Astrocyte (in vitro differentiated cells and primary cell): ENCODE data around the gene ADNP. TPM values are rescaled to one million over a fixed set of nuclear protein-coding genes. Genes with fewer than 3 reads are reported as not detected.

Source experiments
- DNase-seq: peaks from one replicate; pipeline ENCODE4 v3.0.0-alpha.2; 2010; ENCODE audit warnings: low read depth
- FAIRE-seq: peaks from 2 replicates; lab custom pipeline; 2011; peaks lifted over from hg19 to GRCh38; lab: Jason Lieb, UNC
- H2AFZ ChIP-seq: 2 replicates; pipeline ENCODE4 v1.6.0; 2012; ENCODE audit warnings: low read depth, low read length, inconsistent platforms
- H3K27ac ChIP-seq: 2 replicates; pipeline ENCODE4 v1.5.1; 2011; ENCODE audit warnings: low read depth, low read length, inconsistent platforms
- H3K27me3 ChIP-seq: 2 replicates; pipeline ENCODE4 v1.6.0; 2011; ENCODE audit warnings: low read length, inconsistent platforms; ENCODE audit not compliant: insufficient read depth
- H3K36me3 ChIP-seq: 2 replicates; pipeline ENCODE4 v1.5.1; 2011; ENCODE audit warnings: low read length, inconsistent platforms; ENCODE audit not compliant: insufficient read depth
- H3K4me1 ChIP-seq: 2 replicates; pipeline ENCODE4 v1.5.1; 2011; ENCODE audit warnings: low read length, inconsistent platforms; ENCODE audit not compliant: insufficient read depth
- H3K4me2 ChIP-seq: 2 replicates; pipeline ENCODE4 v1.6.0; 2012; ENCODE audit warnings: low read length, inconsistent platforms
- H3K4me3 ChIP-seq: 2 replicates; pipeline ENCODE4 v1.5.1; 2011; ENCODE audit warnings: low read depth, mild to moderate bottlenecking, low read length, inconsistent platforms; ENCODE audit not compliant: insufficient read depth
- H3K79me2 ChIP-seq: 2 replicates; pipeline ENCODE4 v1.6.0; 2012; ENCODE audit warnings: mild to moderate bottlenecking, low read length, inconsistent platforms; ENCODE audit not compliant: insufficient read depth
- H3K9ac ChIP-seq: 2 replicates; pipeline ENCODE4 v1.6.0; 2012; ENCODE audit warnings: mild to moderate bottlenecking, low read length, inconsistent platforms
- H3K9me3 ChIP-seq: 2 replicates; pipeline ENCODE4 v1.5.1; 2012; ENCODE audit warnings: low read depth, mild to moderate bottlenecking, low read length, inconsistent platforms; ENCODE audit not compliant: insufficient read depth
- H4K20me1 ChIP-seq: 2 replicates; pipeline ENCODE4 v1.6.0; 2012; ENCODE audit warnings: low read length, inconsistent platforms; ENCODE audit not compliant: insufficient read depth
- H3K27ac Mint-ChIP-seq: one replicate; pipeline ENCODE4 v1.8.0; 2021; ENCODE audit warnings: mild to moderate bottlenecking, mixed read lengths; ENCODE audit not compliant: unreplicated experiment
- H3K27me3 Mint-ChIP-seq: one replicate; pipeline ENCODE4 v1.8.0; 2021; ENCODE audit warnings: low read depth, mixed read lengths; ENCODE audit not compliant: unreplicated experiment
- H3K36me3 Mint-ChIP-seq: one replicate; pipeline ENCODE4 v1.8.0; 2021; ENCODE audit warnings: low read depth, mixed read lengths; ENCODE audit not compliant: unreplicated experiment
- H3K4me1 Mint-ChIP-seq: one replicate; pipeline ENCODE4 v1.8.0; 2021; ENCODE audit warnings: low read depth, mixed read lengths; ENCODE audit not compliant: unreplicated experiment
- H3K4me3 Mint-ChIP-seq: one replicate; pipeline ENCODE4 v1.8.0; 2021; ENCODE audit warnings: mild to moderate bottlenecking, moderate library complexity, mixed read lengths; ENCODE audit not compliant: unreplicated experiment
- H3K9me3 Mint-ChIP-seq: one replicate; pipeline ENCODE4 v1.8.0; 2021; ENCODE audit warnings: mild to moderate bottlenecking, mixed read lengths; ENCODE audit not compliant: unreplicated experiment
- CTCF ChIP-seq: IDR thresholded peaks from 2 replicates; pipeline ENCODE4 v1.5.1; 2011; ENCODE audit warnings: low read depth, mild to moderate bottlenecking, inconsistent platforms, low read length, moderate library complexity; ENCODE audit not compliant: insufficient read depth
- EZH2 ChIP-seq: IDR thresholded peaks from 2 replicates; pipeline ENCODE4 v1.6.1; 2012; ENCODE audit warnings: mild to moderate bottlenecking, low read length, inconsistent platforms; ENCODE audit not compliant: insufficient read depth
- total RNA-seq: library from RNA; stranded (reverse); gene quantifications from 2 replicates; pipeline ENCODE4 v1.2.1, GENCODE V29; 2021

ADNP gene
- total RNA-seq, 1 donor from 2014 or later = 72.1 TPM

- Mint-ChIP-seq H3K4me1 (no peaks in the 10 kb centered on the region), H3K36me3 (peaks cover 4% of the 10 kb centered on the region), H3K27ac (no peak overlapping the region), H3K9me3 (no peaks in the 10 kb centered on the region), H3K27me3 (no peaks in the 10 kb centered on the region), H3K4me3 (no peak overlapping the region)
- Histone ChIP-seq H3K27ac (no peak overlapping the region), H3K4me1 (no peaks in the 10 kb centered on the region), H3K27me3 (no peaks in the 10 kb centered on the region), H3K36me3 (no peaks in the 10 kb centered on the region), H3K4me3 (no peak overlapping the region), H3K9me3 (no peaks in the 10 kb centered on the region), H2AFZ (no peak overlapping the region), H3K4me2 (no peak overlapping the region), H4K20me1 (no peaks in the 10 kb centered on the region), H3K79me2 (no peaks in the 10 kb centered on the region), H3K9ac (no peak overlapping the region)
- DNase-seq (no peak), FAIRE-seq (no peak)
- no peak for TF ChIP-seq EZH2
- TF ChIP-seq CTCF = no peak
Measured at GRCh38 chr20:50862546-50862945, 68.7 kb downstream of the ADNP start.

- DNase-seq = no peak
Measured at GRCh38 chr20:50861012-50861411, 70.2 kb downstream of the ADNP start.

More at GRCh38 chr20:50861012-50861411, 70.2 kb downstream of the ADNP start:
- H3K27me3 ChIP-seq = no peaks in the 10 kb centered on the region
- Mint-ChIP-seq H3K9me3 (no peaks in the 10 kb centered on the region), H3K4me3 (no peak overlapping the region), H3K36me3 (peaks cover 4% of the 10 kb centered on the region), H3K27ac (no peak overlapping the region), H3K27me3 (no peaks in the 10 kb centered on the region), H3K4me1 (peaks cover 3% of the 10 kb centered on the region)
- H4K20me1 ChIP-seq = peaks cover under 1% of the 10 kb centered on the region
- H3K27ac ChIP-seq = no peak overlapping the region
- no peak overlapping the region for H3K9ac ChIP-seq
- H3K36me3 ChIP-seq = no peaks in the 10 kb centered on the region
- H3K9me3 ChIP-seq = no peaks in the 10 kb centered on the region
- FAIRE-seq = no peak
- no peak overlapping the region for H3K4me2 ChIP-seq
- no peak overlapping the region for H3K4me3 ChIP-seq
- no peak overlapping the region for H2AFZ ChIP-seq
- no peaks in the 10 kb centered on the region for H3K79me2 ChIP-seq
- TF ChIP-seq CTCF (no peak), EZH2 (no peak)
- no peaks in the 10 kb centered on the region for H3K4me1 ChIP-seq
